Gastrocnemius medialis (tissue), 4 donors: ENCODE results near the gene PTX4.
"Not testable (repeated sequence)": the region's sequence is repeated elsewhere in the genome, so short reads cannot be mapped to it uniquely, and the experiment has no call there.

Source experiments
- CTCF ChIP-seq, 5 experiments: fragments of 450-650 bp in 3 of 5; fragments of 200-600 bp in 2 of 5; sonication (generic) in 2 of 5; IDR thresholded peaks in 4 of 5; conservative IDR thresholded peaks in 1 of 5; 1 replicate in 4 of 5; 2 replicates in 1 of 5; pipeline ENCODE4 v1.5.1; 2016 to 2019; ENCODE audit warnings: antibody characterized with exemption in 5 of 5, mild to moderate bottlenecking in 3 of 5, moderate library complexity in 3 of 5
- POLR2A ChIP-seq, 2 donors: fragments of 450-650 bp; IDR thresholded peaks; one replicate each; pipeline ENCODE4 v1.6.1; 2017; ENCODE audit warnings: antibody characterized with exemption in 2 of 2, mild to moderate bottlenecking in 2 of 2, moderate library complexity in 2 of 2

DNA sequence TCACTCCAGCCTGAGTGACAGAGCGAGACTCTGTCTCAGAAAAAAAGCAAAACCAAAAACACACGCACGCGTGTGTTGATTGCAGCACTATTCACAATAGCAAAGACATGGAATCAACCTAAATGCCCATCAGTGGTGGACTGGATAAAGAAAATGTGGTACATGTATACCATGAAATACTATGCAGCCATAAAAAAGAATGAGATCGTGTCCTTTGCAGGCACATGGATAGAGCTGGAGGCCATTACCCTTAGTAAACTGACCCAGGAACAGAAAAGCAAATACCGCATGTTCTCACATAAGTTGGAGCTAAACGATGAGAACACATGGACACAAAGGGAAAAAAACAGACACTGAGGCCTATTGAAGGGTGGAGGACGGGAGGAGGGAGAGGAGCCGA lies 9.8 kb downstream of the PTX4 start:
- TF ChIP-seq CTCF (IDR thresholded peaks at IDR 0.05 in 4 of 5, conservative IDR thresholded peaks at IDR 0.05 in 1 of 5); POLR2A (IDR thresholded peaks at IDR 0.05): not testable (repeated sequence)
